Epithelial cell of esophagus (primary cell): ENCODE data around the gene ELMO3.

ENCODE experiments used
- DNase-seq: peaks from one replicate; pipeline ENCODE4 v3.0.0; 2010; ENCODE audit warnings: low read depth
- H3K4me3 ChIP-seq: 2 replicates; pipeline ENCODE4 v1.5.1; 2011; ENCODE audit warnings: mild to moderate bottlenecking, low read length, control low read depth
- CTCF ChIP-seq: IDR thresholded peaks from 2 replicates; pipeline ENCODE4 v1.5.1; 2011; ENCODE audit warnings: low read depth, mild to moderate bottlenecking, low read length, control low read depth, inconsistent platforms; ENCODE audit not compliant: insufficient read depth; ENCODE audit errors: missing control alignments

ELMO3 gene

GRCh38 chr16:67229906-67230808, 31.2 kb downstream of the ELMO3 start:
- TF ChIP-seq CTCF: no peak
- H3K4me3 ChIP-seq: no peak overlapping the region
- DNase-seq: no peak

GRCh38 chr16:67230809-67231660, 32.1 kb downstream of the ELMO3 start:
- no peak overlapping the region for H3K4me3 ChIP-seq
- DNase-seq: no peak
- TF ChIP-seq CTCF: no peak

- TF ChIP-seq CTCF: no peak
- DNase-seq: no peak
- H3K4me3 ChIP-seq: no peak overlapping the region
These were observed 34.7 kb downstream of the ELMO3 start for GRCh38 chr16:67233596-67233995.

GRCh38 chr16:67234180-67234597, 35.3 kb downstream of the ELMO3 start:
- TF ChIP-seq CTCF: no peak
- no peak overlapping the region for H3K4me3 ChIP-seq
- no peak for DNase-seq

- peak; percentile 53 for DNase-seq
- no peak for TF ChIP-seq CTCF
- no peak overlapping the region for H3K4me3 ChIP-seq
These were observed 37.1 kb downstream of the ELMO3 start for GRCh38 chr16:67235816-67236562.

- H3K4me3 ChIP-seq: no peak overlapping the region
- peak; percentile 79 for DNase-seq
- no peak for TF ChIP-seq CTCF
These were observed 37.8 kb downstream of the ELMO3 start for GRCh38 chr16:67236563-67237395.
